HG02973 (cell line): ENCODE measurements around the gene ARHGAP44.

Experiments
- ATAC-seq: cut with Tn5 transposase; IDR thresholded peaks from one replicate; pipeline ENCODE4 v1.9.1; 2021; ENCODE audit warnings: moderate library complexity; ENCODE audit not compliant: unreplicated experiment

The ARHGAP44 gene

DNA sequence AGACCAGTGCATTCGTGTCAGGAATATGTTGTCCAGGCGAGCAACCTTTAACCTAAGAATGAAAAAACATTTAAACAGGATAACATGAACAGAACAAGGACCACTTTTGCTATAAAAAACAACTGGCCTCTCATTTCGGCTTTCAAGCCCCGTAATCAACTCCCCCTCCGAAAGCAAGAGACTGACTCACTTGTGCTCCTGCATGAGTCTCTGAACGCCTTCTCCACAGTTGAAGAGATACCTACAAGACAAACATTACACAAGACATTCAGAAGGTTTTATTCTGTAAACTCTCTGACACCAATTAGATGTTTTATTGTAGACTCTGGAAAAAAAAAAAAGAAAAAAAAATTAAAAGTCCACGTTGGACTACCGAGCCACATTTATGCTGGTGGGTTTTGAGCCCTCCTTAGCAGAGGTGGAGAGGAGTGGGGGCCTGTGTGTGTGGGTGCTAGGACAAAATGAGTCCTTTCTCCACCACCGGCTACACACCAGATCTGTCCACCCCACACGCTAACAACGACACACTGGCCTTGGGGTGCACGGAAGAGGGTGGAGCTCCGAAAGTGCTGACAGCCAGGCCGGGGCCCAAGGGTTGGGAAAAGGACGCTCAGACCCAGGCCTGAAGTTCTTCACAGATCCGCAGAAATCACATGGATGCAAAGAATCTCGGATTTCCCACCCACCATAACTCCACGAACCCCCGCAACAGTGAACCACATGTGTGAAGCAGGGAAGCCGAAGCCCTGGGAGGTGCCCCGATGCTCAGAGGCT lies 227.8 kb downstream of the ARHGAP44 start:
- peak; percentile 2 for ATAC-seq

GRCh38 chr17:13017655-13018459 lies 228.6 kb downstream of the ARHGAP44 start, which contains the start of gene ELAC2:
TSS of gene ELAC2 (minus strand) at chr17:13018027. CDS start at chr17:13017947, 80 bp downstream.
- peak; percentile 95 for ATAC-seq

GRCh38 chr17:13024016-13024415 lies 234.7 kb downstream of the ARHGAP44 start:
- peak; percentile 36 for ATAC-seq

GRCh38 chr17:13024526-13025257 lies 235.4 kb downstream of the ARHGAP44 start:
- ATAC-seq, result peak; percentile 90

DNA sequence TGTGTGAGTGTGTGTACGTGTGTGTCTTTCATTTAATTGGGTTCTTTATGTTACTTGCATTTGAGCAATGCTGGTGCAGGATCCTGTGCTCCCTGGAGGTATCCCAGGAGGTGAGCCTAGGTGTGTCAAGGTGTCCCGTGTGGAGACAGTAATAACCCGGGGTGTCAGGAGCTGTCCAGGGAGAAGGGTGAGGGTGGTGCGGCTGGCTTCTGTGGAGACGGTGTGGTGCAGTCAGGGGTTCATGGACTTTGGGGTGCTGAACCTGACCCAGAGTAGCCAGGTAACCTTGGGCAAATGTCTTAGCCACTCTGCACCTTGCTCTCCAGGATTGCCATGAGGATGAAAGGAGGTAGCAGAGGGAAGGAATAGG lies 235.9 kb downstream of the ARHGAP44 start:
- no peak for ATAC-seq

- ATAC-seq, result no peak
Measured at GRCh38 chr17:13025687-13026086, 236.4 kb downstream of the ARHGAP44 start.

GRCh38 chr17:13027246-13027645 lies 237.9 kb downstream of the ARHGAP44 start:
- ATAC-seq, result no peak

- ATAC-seq, result no peak
Measured at GRCh38 chr17:13029340-13029739, 240.0 kb downstream of the ARHGAP44 start.

DNA sequence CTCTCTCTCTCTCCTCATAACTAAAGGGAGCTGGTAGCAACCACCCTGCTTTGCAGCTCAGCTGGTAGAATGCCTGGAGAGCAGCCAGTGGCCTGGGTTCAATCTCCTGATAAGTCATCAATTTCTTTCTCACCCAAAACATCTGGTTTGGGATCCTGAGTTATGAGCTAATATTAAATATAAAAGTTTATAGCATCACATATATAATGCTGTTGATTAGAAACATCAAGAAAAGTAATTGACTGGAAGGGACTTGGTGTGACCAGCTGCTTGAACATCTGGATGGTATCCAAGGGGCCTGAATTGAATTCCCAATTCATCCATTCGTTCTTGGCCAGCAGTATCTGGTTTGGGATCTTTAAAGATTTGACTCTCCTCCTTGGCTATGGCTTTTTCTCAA lies 240.8 kb downstream of the ARHGAP44 start:
- ATAC-seq, result no peak

GRCh38 chr17:13030459-13031300 lies 241.4 kb downstream of the ARHGAP44 start:
- peak; percentile 48 for ATAC-seq

DNA sequence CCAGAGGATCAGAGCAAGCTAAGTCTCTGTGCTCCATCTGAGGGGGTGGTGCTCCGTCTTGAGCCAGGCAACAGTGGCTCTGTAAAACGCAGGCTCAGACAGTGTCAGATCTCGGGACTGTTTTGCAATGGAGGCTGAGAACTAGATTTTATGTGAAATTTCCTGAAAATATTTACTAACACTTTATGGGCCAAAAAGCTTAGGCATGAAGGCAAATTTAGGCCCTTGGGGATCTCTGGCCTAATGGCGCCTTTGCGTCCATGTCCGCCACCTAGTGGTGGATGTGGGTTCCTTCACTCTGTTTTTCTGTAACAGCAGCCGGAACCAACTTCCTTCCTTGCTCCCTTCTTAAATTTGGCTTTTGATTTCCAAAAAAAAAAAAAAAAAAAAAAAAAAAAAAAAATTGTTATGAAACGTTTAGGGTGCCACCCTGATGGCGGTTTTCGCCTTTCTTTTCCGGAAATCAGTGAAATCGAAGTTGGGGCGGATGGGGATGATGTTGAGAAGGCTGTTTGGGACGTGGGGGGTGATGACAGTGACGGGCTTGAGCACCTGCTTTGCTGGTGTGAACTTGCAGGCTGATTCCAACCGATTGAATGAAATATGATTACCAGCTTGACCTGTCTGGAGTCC lies 242.5 kb downstream of the ARHGAP44 start:
- ATAC-seq, result peak; percentile 82

- ATAC-seq, result no peak
Measured at GRCh38 chr17:13035420-13035819, 246.1 kb downstream of the ARHGAP44 start.

DNA sequence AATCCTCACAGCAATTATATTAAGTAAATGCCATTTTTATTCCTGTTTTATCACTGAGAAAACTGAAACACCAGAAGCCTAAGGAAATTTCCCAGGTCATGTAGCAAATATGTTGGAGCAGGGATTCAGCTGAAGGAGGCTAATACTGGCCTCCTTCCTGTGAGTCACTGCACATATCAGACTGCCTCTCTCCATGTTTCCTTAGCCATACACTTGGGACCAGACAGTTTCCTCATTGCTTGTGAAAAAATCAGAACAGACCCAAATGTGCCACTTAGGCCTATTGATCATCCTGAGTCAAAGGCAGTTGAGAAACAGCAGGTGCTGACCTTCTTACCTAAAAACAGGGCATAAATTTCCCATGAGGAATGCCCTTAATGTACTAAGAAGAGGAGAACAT lies 247.5 kb downstream of the ARHGAP44 start:
- ATAC-seq, result no peak

DNA sequence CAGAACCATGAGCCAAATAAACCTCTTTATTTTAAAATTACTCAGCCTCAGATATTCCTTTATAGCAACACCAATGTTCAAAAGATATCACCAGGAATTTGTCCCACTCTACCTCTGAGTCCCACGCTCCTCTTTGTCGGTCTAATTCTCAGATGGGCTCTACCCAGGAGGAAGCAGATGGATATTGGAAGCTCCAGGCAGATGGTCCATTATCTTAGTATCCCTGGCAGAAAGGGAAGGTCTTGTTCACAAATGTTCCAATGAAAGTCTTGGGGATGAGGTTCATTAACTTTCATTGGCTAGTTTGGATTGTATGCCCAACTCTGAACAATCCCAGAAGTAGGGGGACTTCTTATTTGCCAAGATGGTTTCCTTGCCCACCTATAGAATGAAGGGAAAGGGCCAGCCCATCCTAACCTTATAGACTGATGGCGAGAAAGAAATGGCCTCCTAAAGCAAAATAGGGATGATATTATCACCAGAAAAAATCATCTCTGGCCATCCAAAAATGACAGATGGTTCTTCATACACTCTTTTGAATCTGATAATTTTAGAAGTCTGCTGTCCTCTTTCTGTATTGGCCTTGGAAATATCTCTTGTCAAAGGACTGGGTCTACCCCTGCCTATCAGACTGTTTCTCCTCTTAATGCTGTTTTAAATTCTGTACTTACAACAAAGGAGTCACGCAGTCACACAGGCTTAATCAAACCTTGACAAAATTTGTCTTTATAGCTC lies 249.8 kb downstream of the ARHGAP44 start:
- no peak for ATAC-seq
